GM18867 (cell line): Measurements from ENCODE around the gene CXCL11.
"Not testable (repeated sequence)": the region's sequence is repeated elsewhere in the genome, so short reads cannot be mapped to it uniquely, and the experiment has no call there.

Experiments used
- ATAC-seq: cut with Tn5 transposase; IDR thresholded peaks from one replicate; pipeline ENCODE4 v1.9.1; 2021; ENCODE audit warnings: mild to moderate bottlenecking, moderate library complexity; ENCODE audit not compliant: unreplicated experiment

CXCL11 gene

GRCh38 chr4:76002176-76002575, 33.7 kb downstream of the CXCL11 start:
- ATAC-seq: no peak

- no peak for ATAC-seq
Measured at GRCh38 chr4:76001700-76002099, 34.2 kb downstream of the CXCL11 start.

- no peak for ATAC-seq
Measured at GRCh38 chr4:76000279-76000678, 35.6 kb downstream of the CXCL11 start.

- not testable (repeated sequence) for ATAC-seq
Measured at GRCh38 chr4:75998525-75999147, 37.2 kb downstream of the CXCL11 start.

- ATAC-seq: no peak
Measured at GRCh38 chr4:75997946-75998345, 37.9 kb downstream of the CXCL11 start.

GRCh38 chr4:75997081-75997480, 38.8 kb downstream of the CXCL11 start:
- no peak for ATAC-seq

GRCh38 chr4:75995727-75996126, 40.1 kb downstream of the CXCL11 start:
- ATAC-seq: no peak

- ATAC-seq: no peak
Measured at GRCh38 chr4:75992462-75992861, 43.4 kb downstream of the CXCL11 start.

GRCh38 chr4:75989846-75990528, 45.9 kb downstream of the CXCL11 start:
- no peak for ATAC-seq

- no peak for ATAC-seq
Measured at GRCh38 chr4:75985116-75985515, 50.8 kb downstream of the CXCL11 start.
